SIG-M5 (cell line): ENCODE results near the gene ALDH7A1.
"Not testable (repeated sequence)": the region's sequence is repeated elsewhere in the genome, so short reads cannot be mapped to it uniquely, and the experiment has no call there.

ENCODE experiments used
- DNase-seq: peaks from one replicate; lab custom pipeline; 2025; lab: John Stamatoyannopoulos, UW

ALDH7A1 gene

DNA sequence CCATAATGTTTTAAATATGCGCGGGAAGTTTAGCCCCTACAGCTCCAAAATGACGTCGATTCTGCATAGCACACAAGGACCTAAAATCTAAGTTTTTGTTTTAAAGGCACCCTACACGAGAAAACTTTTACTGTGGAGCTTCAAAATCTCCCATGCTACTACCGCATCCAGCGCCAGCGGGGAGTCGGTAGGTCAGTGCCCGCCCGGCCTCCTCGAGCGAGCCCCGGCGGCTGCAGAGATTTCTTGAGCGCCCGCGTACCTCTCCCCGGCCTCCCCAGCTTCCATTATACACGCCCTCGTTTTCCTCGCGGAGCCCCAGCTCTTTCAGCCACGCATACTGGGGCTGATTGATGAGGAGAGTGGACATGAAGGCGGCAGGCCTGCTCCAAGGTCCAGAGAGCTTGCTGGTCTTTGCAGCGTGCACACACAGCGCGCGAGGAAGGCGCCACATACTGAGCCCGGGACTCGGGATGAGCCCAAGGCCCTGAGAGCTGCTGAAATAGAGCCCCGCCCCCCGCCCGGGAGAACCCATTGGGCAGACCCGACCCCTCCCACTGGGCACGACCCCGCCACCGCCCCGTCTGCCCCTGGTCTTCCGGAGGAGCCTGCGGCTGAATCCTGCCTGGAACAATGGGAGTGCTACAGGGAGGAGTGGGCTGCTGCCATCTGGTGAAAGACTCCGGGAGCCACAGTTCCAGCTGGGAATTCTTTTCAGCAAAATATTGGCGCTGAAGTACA lies at the start of gene ALDH7A1:
Gene ALDH7A1 (minus strand): TSS at position 472 of the 738 bp plus-strand sequence. CDS start 21 bp downstream, at position 451.
- no peak for DNase-seq

DNA sequence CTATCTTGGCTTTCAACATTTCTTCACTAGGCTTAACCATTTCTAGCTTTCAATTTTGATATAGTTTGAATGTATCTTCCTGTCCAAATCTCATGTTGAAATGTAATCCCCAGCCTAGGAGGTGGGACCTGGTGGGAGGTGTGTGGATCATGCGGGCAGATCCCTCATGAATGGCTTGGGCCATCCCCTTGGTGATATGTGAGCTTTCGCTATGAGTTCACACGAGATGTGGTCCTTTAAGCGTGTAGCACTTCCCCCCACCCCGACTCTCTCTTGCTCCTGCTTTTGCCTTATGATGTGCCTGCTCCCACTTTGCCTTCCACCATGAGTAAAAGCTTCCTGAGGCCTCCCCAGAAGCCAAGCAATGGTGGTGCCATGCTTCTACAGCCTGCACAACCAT lies 46.4 kb upstream of the ALDH7A1 start:
- no peak for DNase-seq

DNA sequence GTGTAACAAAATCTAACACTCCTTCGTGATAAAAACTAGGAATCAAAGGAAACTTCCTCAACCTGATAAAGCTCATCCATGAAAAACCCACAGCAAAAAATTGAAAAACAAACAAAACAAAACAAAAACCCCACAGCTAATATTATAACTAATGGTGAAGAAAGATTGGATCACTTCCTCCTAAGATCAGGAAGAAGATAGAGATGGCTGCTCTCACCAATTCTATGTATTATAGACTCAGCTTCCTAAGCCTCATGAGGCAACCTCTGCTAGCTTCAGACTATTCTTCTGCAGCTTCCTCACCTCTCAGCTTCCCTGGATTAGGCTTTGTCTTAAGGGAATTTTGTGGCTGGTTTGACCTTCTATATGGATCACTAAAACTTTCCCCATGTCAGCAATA lies 45.8 kb upstream of the ALDH7A1 start:
- no peak for DNase-seq

DNA sequence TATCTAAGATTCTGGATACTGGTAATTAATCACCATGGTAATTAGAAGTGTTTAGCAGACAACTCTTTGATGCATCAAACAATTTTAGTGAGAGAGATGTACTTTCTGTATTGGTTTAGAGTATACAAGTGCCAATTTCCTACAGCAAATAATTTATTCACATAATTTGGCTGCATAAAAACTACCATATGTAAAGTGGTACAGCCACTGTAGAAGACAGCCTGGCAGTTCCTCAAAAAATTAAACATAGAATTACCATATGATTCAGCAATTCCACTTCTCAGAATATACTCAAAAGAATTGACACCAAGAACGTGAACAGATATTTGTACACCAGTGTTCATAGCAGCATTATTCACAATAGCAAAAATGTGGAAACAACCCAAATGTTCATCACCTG lies 41.9 kb upstream of the ALDH7A1 start:
- no peak for DNase-seq

DNA sequence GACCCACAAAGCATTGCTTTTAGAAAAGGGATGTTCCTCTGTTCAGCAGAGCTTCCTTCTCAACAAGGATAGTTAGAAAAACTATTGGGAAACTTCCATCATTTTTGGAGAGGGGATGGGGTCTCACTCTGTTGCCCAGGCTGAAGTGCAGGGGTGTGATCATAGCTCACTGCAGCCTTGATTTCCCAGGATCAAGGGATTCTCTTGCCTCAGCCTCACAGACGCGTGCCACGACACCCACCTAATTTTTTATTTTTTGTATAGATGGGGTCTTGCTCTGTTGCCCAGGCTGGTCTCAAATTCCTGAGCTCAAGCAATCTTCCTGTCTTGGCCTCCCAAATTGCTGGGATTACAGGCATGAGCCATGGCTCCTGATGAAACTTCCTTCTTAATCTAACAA lies 40.6 kb upstream of the ALDH7A1 start:
- no peak for DNase-seq

DNA sequence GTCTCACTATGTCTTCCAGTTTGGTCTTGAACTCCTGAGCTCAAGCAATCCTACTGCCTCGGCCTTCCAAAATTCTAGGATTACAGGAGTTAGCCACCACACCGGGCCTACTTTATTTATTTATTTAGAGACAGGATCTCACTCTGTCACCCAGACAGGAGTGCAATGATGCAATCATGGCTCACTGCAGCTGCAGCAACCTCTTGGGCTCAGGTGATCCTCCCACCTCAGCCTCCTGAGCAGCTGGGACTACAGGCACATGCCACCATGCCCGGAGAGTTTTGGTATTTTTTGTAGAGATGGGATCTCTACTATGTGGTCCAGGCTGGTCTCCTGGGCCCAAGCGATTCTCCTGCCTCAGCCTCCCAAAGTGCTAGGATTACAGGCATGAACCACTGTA lies 38.5 kb upstream of the ALDH7A1 start:
- no peak for DNase-seq

DNA sequence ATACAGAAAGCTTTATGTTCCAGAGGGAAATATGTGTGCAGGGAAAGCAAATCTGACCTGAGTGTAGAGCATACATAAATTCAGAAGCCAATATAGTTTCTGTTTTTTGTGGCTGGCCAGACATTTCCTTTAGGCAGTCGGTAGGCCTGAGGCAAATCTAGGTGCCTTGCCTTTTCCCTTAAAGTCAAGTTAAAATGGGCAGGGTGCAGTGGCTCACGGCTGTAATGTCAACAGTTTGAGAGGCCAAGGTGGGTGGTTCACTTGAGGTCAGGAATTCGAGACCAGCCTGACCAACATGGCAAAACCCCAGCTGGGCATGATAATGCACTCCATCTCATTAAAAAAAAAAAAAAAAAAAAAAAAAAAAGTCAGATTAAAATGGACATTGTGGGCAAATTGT lies 36.9 kb upstream of the ALDH7A1 start:
- DNase-seq, result no peak

DNA sequence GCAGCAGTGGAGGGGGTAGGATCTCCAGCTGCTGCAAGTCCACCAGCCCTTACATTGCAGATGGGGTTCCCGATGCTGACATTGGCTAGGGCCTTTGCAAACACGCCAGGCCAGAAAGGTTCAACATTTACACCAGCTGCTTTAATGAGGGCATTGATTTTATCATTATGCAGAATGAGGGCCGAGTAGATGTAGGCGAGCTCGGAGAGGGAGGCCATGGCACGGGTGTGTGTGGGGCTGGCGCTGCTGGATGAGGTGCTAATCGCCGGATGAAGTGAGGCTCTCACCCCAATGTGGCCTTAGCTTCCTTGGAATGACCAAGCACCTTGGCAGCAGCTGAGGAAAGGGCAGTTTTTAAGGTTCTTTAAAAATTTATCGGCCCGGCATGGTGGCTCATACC lies 33.1 kb upstream of the ALDH7A1 start:
- DNase-seq, result no peak

DNA sequence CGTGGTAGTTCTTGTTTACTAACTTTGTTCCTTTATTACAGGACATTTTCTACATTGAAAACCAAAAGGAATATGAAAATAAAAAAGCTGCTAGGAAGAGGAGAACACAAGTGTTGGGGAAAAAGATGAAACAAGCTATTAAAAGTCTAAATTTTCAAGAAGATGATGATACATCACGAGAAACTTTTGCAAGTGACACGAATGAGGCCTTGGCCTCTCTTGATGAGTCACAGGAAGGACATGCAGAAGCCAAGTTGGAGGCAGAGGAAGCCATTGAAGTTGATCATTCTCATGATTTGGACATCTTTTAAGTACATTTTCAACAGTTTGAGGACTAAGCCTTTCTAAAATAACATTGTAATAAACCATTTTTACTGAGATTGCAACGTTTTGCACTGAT lies 29.5 kb upstream of the ALDH7A1 start:
- DNase-seq, result peak; percentile 24

DNA sequence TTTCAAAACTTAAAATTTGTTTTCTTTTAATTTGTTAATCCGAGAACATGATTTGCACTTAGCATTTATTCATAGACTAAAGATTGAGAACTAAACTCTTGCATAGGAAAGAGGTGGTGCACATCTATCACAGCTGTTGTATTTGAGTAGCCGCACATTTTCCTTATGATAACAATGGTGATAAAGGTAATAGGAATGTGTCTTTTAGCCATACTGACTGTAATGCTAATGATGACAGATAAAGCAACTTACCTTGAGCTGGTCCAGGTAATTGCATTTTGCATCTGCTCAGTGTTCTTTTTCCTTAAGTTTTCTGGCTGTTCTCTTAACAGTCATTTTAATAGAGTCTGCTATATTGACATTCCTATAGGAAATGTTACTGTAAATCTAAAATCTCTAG lies 24.8 kb upstream of the ALDH7A1 start:
- no peak for DNase-seq

DNA sequence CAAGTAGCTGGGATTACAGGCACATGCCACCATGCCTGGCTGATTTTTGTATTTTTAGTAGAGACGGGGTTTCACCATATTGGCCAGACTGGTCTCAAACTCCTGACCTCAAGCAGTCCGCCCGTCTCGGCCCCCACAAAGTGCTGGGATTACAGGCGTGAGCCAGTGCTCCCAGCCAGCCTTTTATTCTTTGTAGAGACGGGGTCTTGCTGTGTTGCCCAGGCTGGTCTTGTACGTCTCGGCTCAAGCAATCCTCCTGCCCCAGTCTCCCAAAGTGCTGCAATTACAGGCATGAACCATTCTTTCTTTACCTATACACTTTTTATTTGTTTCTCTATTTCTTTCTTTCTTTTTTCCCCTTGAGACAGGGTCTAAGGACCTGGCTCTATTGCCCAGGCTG lies 22.6 kb upstream of the ALDH7A1 start:
- DNase-seq, result not testable (repeated sequence)

DNA sequence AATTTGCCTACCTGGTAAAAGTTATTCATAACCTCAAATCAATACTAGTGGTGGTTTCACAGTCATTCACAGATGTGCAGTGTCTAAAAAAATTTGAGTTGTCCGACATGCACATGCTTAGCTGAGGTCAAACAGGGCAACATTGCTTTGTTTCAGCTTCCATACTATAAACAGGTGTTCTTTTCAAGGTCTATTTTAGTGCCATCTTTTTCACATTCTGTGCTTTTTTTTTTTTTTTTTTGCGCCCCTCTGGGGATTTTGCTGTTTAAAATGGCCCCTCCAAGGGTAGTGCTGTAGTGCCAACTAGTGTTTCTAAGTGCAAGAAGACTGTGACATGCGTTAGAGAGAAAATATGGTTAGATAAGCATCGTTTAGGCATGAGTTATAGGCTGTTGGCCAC lies 20.3 kb upstream of the ALDH7A1 start:
- DNase-seq, result no peak

DNA sequence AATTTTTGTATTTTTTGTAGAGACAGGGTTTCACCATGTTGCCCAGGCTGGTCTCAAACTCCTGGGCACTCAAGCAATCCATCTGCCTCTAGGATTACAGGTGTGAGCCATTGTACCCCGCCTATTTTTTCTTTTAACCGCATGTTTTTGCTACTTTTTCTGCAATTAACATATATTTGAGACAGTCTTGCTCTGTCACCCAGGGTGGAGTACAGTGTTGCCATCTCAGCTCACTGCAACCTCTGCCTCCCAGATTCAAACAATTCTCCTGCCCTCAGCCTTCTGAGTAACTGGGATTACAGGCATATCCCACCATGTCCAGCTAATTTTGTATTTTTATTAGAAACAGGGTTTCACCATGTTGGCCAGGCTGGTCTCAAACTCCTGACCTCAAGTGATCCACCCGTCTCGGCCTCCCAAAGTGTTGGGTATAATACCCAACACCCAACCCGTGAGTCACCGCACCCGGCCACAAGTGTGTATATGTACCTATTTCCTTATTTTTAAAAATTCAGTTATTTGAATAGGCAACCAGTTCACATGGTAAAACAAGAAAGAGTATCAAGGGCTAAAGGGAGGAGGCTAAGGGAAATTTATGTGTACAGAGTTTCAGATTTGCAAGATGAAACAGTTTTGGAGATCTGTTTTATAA lies 19.0 kb upstream of the ALDH7A1 start:
- DNase-seq, result no peak

DNA sequence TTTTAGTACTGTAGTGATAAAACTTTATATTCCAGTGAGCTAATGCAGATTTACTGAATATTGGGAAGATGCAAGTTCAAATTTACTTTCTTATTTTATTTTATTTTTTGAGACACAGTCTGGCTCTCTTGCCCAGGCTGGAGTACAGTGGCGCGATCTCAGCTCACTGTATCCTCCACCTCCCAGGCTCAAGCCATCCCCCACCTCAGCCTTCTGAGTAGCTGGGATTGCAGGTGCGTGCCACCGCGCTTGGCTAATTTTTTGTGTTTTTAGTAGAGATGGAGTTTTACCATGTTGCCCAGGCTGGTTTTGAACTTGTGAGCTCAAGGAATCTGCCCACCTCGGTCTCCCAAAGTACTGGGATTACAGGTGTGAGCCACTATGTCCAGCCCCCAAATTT lies 15.6 kb upstream of the ALDH7A1 start:
- no peak for DNase-seq

DNA sequence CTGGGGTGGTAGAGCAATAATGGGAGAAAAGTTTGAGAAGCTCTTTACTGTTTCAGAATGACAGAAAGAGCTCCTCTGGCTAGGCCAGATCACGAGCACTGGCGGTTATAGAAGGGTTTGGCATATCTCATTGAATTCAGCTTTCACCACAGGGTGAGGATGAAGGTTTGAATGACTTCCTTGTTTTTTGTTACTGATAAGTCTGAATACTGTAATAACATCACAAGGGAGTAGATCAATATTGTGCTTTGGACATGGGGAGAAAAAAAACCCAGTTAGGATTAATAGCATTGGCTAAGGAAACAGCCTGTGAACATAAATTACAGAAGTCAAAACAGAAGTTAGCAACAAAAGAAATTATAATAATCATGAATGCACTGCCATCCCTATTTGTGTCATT lies 15.1 kb upstream of the ALDH7A1 start:
- no peak for DNase-seq

DNA sequence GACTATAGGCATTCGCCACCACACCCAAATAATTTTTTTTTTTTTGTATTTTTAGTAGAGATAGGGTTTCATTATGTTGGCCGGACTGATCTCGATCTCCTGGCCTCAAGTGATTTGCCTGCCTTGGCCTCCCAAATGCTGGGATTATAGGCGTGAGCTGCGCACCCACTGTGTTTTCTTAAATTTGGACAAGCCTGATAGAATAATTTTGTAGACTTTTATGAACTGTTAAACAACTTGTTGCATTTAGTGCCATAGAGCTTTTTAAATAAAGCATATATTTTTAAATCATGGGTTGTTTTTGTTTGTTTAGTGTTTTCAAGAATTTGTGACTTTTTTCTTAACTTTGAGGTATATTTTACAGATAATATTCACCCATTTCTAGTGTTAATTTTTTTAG lies 10.5 kb upstream of the ALDH7A1 start:
- DNase-seq, result no peak

DNA sequence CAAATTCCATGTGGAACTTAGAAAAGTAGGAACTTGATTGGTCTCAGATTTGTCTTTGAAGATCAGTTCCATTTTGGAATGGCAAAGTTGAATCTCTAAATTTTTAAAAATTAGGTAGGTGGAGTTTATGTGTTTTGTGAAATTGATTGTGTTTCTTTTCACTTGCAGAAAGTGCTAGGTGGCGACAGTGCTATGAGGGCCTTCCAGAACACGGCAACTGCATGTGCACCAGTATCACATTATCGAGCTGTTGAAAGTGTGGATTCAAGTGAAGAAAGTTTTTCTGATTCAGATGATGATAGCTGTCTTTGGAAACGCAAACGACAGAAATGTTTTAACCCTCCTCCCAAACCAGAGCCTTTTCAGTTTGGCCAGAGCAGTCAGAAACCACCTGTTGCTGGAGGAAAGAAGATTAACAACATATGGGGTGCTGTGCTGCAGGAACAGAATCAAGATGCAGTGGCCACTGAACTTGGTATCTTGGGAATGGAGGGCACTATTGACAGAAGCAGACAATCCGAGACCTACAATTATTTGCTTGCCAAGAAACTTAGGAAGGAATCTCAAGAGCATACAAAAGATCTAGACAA lies 8.5 kb upstream of the ALDH7A1 start:
- DNase-seq, result no peak

DNA sequence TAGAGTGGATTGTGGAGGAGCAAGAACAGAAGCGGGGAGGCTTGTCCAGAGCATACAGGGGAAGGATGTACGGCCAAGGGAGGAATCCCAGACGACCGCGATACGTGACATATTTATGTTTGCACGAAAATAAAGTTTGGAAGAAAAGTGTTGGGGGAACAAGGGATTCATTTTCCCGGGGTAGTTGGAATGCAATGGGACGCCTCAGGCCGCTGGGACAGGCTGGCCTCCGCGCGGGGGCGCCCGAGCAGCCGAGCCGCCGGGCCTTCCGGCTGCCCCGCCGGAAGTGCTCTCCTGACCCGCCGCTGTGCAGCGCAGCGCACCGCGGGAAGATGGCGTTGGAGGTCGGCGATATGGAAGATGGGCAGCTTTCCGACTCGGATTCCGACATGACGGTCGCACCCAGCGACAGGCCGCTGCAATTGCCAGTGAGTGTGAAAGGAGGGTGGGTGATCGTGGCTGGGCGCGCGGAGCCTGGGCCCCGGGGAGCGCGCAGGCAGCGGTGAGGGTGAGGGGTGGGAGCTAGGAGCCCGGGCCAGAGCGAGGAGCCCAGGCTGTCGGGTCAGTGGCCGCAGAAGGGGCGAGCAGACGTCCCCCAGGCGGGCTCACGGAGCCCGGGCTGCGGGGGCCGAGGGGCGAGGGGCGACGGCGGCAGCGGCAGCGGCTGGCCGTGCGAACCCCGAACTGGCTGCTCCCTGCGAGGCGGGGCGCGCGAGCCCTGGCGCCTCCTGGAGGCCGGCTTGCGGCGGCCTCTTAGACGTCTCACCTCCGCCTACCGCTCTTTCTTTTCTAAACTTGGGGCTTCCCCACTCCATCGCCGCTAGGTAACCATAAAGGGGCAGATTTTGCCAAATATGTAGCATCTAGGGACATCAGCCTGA lies 5.9 kb upstream of the ALDH7A1 start, which contains the start of gene PHAX:
Gene PHAX (plus strand): TSS at position 317 of the 881 bp plus-strand sequence. CDS start 16 bp downstream, at position 333.
- DNase-seq, result no peak

DNA sequence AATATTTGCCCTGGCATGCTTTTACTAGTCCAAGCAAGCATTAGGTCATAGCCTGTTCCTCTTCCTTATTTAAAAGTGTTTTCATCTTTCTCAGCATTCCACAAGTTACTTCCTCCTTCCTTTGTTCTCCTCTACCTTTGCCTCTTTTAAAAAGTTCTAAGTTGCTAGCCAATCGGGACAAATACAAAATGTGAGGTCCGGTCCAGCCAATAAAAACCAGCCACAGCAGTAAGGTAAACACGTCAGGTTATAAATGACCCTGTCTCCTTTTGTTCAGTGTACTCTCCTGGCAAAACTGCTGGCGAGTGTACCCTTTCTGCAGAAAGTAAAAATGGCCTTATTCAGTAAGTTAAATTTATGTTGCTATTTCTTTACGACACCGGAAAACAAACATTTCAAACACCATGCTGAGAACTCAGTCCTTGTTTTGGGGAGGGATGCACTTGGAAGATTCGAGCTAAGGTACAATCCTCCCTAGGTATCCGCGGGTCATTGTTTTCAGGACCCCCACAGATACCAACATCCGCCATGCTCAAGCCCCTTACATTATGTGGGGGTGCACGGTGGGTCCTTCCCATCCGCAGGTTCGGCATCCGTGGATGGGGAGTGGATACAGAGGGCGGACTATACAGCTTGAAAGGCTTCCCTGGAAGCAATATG lies 5.1 kb upstream of the ALDH7A1 start:
- DNase-seq, result not testable (repeated sequence)

DNA sequence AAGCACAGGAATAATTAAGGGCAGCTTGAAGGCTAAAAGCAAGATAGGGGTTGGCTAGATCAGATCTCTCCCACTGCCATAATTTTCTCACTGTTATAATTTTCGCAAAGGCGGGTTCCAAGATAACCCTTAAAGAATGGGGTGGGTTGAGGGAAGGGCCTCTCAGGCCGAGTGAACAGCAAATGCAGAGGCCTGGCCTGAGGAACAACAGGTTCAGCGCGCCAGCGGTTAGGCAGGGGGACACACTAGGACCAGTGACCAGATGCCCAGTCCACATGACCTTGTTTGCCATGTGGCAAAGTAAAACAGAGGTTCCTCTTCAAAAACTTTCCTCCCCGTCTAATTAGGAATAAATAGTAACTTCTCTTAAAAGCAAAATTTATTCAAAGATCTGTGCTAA lies 4.5 kb upstream of the ALDH7A1 start:
- DNase-seq, result no peak

DNA sequence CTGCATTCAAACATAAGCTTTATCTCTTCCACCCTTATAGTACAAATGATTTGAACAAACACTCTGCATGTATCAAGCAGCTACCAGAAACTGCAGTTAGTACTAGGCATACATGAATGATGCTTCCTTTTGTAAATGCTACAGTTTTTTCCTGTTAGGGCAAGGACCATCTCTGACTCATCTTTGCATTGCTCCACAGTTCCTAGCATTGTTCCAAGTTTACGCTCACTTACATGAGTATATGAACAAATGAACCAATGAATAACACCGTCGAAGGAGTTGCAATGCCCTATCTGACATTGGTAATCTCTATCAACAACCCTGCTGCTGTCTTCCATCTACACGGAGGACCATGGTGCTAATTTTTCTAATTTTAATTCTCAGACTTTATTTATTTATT lies 2.1 kb upstream of the ALDH7A1 start:
- DNase-seq, result no peak
